MM.1S (cell line): ENCODE measurements around the gene KRTAP10-3.

Experiments used
- DNase-seq: peaks from one replicate; pipeline ENCODE4 v3.0.0-alpha.2; 2015
- H2AFZ ChIP-seq: fragments of 300-600 bp; sonication (generic); 2 replicates; pipeline ENCODE4 v1.6.0; 2016; ENCODE audit warnings: antibody characterized with exemption, low read length
- H3F3A ChIP-seq: fragments of 300-600 bp; sonication (generic); 2 replicates; pipeline ENCODE4 v1.6.1; 2016; ENCODE audit warnings: mild to moderate bottlenecking, antibody characterized with exemption, low read length, moderate library complexity, mixed read lengths; ENCODE audit not compliant: insufficient read depth
- H3K27ac ChIP-seq: fragments of 300-600 bp; sonication (generic); 2 replicates; pipeline ENCODE4 v1.5.1; 2016; ENCODE audit warnings: mild to moderate bottlenecking, low read length
- H3K27me3 ChIP-seq: fragments of 300-600 bp; sonication (generic); replicated peaks from 2 replicates; pipeline ENCODE4 v1.6.0; 2016; ENCODE audit warnings: low read length; ENCODE audit not compliant: insufficient read depth
- H3K36me3 ChIP-seq: fragments of 300-600 bp; sonication (generic); replicated peaks from 2 replicates; pipeline ENCODE4 v1.6.1; 2016; ENCODE audit warnings: mild to moderate bottlenecking, low read length, mixed read lengths; ENCODE audit not compliant: insufficient read depth
- H3K4me1 ChIP-seq: fragments of 300-600 bp; sonication (generic); 2 replicates; pipeline ENCODE4 v1.6.1; 2016; ENCODE audit warnings: low read length, mixed read lengths
- H3K4me2 ChIP-seq: fragments of 300-600 bp; sonication (generic); 2 replicates; pipeline ENCODE4 v1.6.0; 2016; ENCODE audit warnings: low read depth, low read length
- H3K4me3 ChIP-seq: fragments of 300-600 bp; sonication (generic); 2 replicates; pipeline ENCODE4 v1.5.1; 2016; ENCODE audit warnings: low read length, mixed read lengths
- H3K79me2 ChIP-seq: fragments of 300-600 bp; sonication (generic); 2 replicates; pipeline ENCODE4 v1.6.1; 2016; ENCODE audit warnings: mixed run types, low read length, mixed read lengths
- H3K9ac ChIP-seq: fragments of 300-600 bp; sonication (generic); 2 replicates; pipeline ENCODE4 v1.6.1; 2016; ENCODE audit warnings: low read length, mixed read lengths
- H3K9me2 ChIP-seq: fragments of 300-600 bp; sonication (generic); replicated peaks from 2 replicates; pipeline ENCODE4 v1.6.1; 2016; ENCODE audit warnings: mild to moderate bottlenecking, low read length, mixed read lengths; ENCODE audit not compliant: insufficient read depth
- H3K9me3 ChIP-seq: fragments of 300-600 bp; sonication (generic); replicated peaks from 2 replicates; pipeline ENCODE4 v1.6.1; 2016; ENCODE audit warnings: mild to moderate bottlenecking, low read length, mixed read lengths; ENCODE audit not compliant: insufficient read depth
- H4K20me1 ChIP-seq: fragments of 300-600 bp; sonication (generic); 2 replicates; pipeline ENCODE4 v1.6.1; 2016; ENCODE audit warnings: mild to moderate bottlenecking, low read length, moderate library complexity, mixed read lengths; ENCODE audit not compliant: insufficient read depth
- CTCF ChIP-seq: fragments of 300-600 bp; sonication (generic); IDR thresholded peaks from 2 replicates; pipeline ENCODE4 v1.5.1; 2016; ENCODE audit warnings: antibody characterized with exemption, low read length, mixed read lengths
- EZH2 ChIP-seq: fragments of 300-600 bp; sonication (generic); optimal IDR thresholded peaks from 2 replicates; pipeline ENCODE3; 2017; ENCODE audit warnings: low read depth, mild to moderate bottlenecking, antibody characterized with exemption, low read length, mixed read lengths
- EZH2phosphoT487 ChIP-seq: fragments of 300-600 bp; sonication (generic); IDR thresholded peaks from 2 replicates; pipeline ENCODE4 v1.6.1; 2018; ENCODE audit warnings: antibody characterized with exemption, low read length

The KRTAP10-3 gene

GRCh38 chr21:44520326-44521300 is 38.0 kb downstream of the KRTAP10-3 start:
- H3K9ac ChIP-seq, result no peak overlapping the region
- DNase-seq, result no peak
- H2AFZ ChIP-seq, result no peak overlapping the region
- H4K20me1 ChIP-seq, result no peaks in the 10 kb centered on the region
- no peak overlapping the region for H3K27ac ChIP-seq
- H3F3A ChIP-seq, result no peaks in the 10 kb centered on the region
- no peaks in the 10 kb centered on the region for H3K36me3 ChIP-seq
- H3K9me2 ChIP-seq, result no peaks in the 10 kb centered on the region
- no peaks in the 10 kb centered on the region for H3K9me3 ChIP-seq
- no peak overlapping the region for H3K4me2 ChIP-seq
- no peaks in the 10 kb centered on the region for H3K4me1 ChIP-seq
- H3K27me3 ChIP-seq, result peaks cover 98% of the 10 kb centered on the region
- TF ChIP-seq EZH2phosphoT487, result no peak
- TF ChIP-seq EZH2, result no peak
- TF ChIP-seq CTCF, result no peak
- H3K79me2 ChIP-seq, result no peaks in the 10 kb centered on the region
- no peak overlapping the region for H3K4me3 ChIP-seq

- H3K4me2 ChIP-seq, result no peak overlapping the region
- no peak for TF ChIP-seq EZH2
- H3K9me3 ChIP-seq, result no peaks in the 10 kb centered on the region
- H3K4me1 ChIP-seq, result no peaks in the 10 kb centered on the region
- H3K36me3 ChIP-seq, result no peaks in the 10 kb centered on the region
- no peaks in the 10 kb centered on the region for H3K79me2 ChIP-seq
- peaks cover 98% of the 10 kb centered on the region for H3K27me3 ChIP-seq
- H3F3A ChIP-seq, result no peaks in the 10 kb centered on the region
- no peak overlapping the region for H3K9ac ChIP-seq
- no peak for DNase-seq
- no peak overlapping the region for H3K27ac ChIP-seq
- H3K9me2 ChIP-seq, result no peaks in the 10 kb centered on the region
- H3K4me3 ChIP-seq, result no peak overlapping the region
- no peak overlapping the region for H2AFZ ChIP-seq
- H4K20me1 ChIP-seq, result no peaks in the 10 kb centered on the region
These were observed 39.0 kb downstream of the KRTAP10-3 start for GRCh38 chr21:44519346-44520325.

GRCh38 chr21:44518686-44519085 is 39.9 kb downstream of the KRTAP10-3 start:
- no peaks in the 10 kb centered on the region for H3K4me1 ChIP-seq
- TF ChIP-seq EZH2phosphoT487, result no peak
- TF ChIP-seq EZH2, result no peak
- no peak for TF ChIP-seq CTCF
- no peak overlapping the region for H3K9ac ChIP-seq
- no peak for DNase-seq
- H3K27ac ChIP-seq, result no peak overlapping the region
- no peaks in the 10 kb centered on the region for H3K79me2 ChIP-seq
- H3K4me2 ChIP-seq, result no peak overlapping the region
- H3K9me3 ChIP-seq, result no peaks in the 10 kb centered on the region
- H3K9me2 ChIP-seq, result no peaks in the 10 kb centered on the region
- no peaks in the 10 kb centered on the region for H3F3A ChIP-seq
- no peak overlapping the region for H2AFZ ChIP-seq
- H3K4me3 ChIP-seq, result no peak overlapping the region
- H4K20me1 ChIP-seq, result no peaks in the 10 kb centered on the region
- H3K27me3 ChIP-seq, result peaks cover 98% of the 10 kb centered on the region
- no peaks in the 10 kb centered on the region for H3K36me3 ChIP-seq
